ACC112 (cell line): ENCODE data around the gene CAMKMT.

Experiments used
- H2AFZ ChIP-seq: fragments of 200-600 bp; sonication (generic); one replicate; pipeline ENCODE4 v1.6.0; 2017; ENCODE audit warnings: antibody characterized with exemption, low read length; ENCODE audit not compliant: unreplicated experiment
- H3K27ac ChIP-seq: fragments of 200-600 bp; sonication (generic); 2 replicates; pipeline ENCODE4 v1.5.1; 2014; ENCODE audit warnings: low read depth, mild to moderate bottlenecking, antibody characterized with exemption, low read length, moderate library complexity
- H3K27me3 ChIP-seq: fragments of 200-600 bp; sonication (generic); 2 replicates; pipeline ENCODE4 v1.6.1; 2014; ENCODE audit warnings: mild to moderate bottlenecking, antibody characterized with exemption, low read length, moderate library complexity, mixed read lengths; ENCODE audit not compliant: insufficient read depth
- H3K36me3 ChIP-seq: fragments of 200-600 bp; sonication (generic); 2 replicates; pipeline ENCODE4 v1.6.1; 2016; ENCODE audit warnings: mild to moderate bottlenecking, antibody characterized with exemption, low read length, moderate library complexity, mixed read lengths; ENCODE audit not compliant: insufficient read depth
- H3K4me1 ChIP-seq: fragments of 200-600 bp; sonication (generic); one replicate; pipeline ENCODE4 v1.6.1; 2016; ENCODE audit warnings: low read length, mixed read lengths; ENCODE audit not compliant: insufficient read depth, unreplicated experiment, control insufficient read depth
- H3K4me3 ChIP-seq: fragments of 200-600 bp; sonication (generic); 2 replicates; pipeline ENCODE4 v1.5.1; 2014; ENCODE audit warnings: mild to moderate bottlenecking, low read depth, low read length
- H3K79me2 ChIP-seq: fragments of 200-600 bp; sonication (generic); one replicate; pipeline ENCODE4 v1.6.0; 2016; ENCODE audit warnings: low read length; ENCODE audit not compliant: control insufficient read depth, unreplicated experiment, insufficient read depth

The CAMKMT gene

GRCh38 chr2:44330801-44331200, 30.9 kb upstream of the CAMKMT start:
- H3K4me1 ChIP-seq = no peaks in the 10 kb centered on the region
- H3K27me3 ChIP-seq = no peaks in the 10 kb centered on the region
- H3K36me3 ChIP-seq = peaks cover 29% of the 10 kb centered on the region
- H3K79me2 ChIP-seq = peaks cover 4% of the 10 kb centered on the region
- no peak overlapping the region for H3K4me3 ChIP-seq
- no peak overlapping the region for H2AFZ ChIP-seq
- H3K27ac ChIP-seq = no peak overlapping the region

- Histone ChIP-seq H3K27ac (no peak overlapping the region), H3K27me3 (no peaks in the 10 kb centered on the region), H3K4me1 (no peaks in the 10 kb centered on the region), H3K36me3 (peaks cover 33% of the 10 kb centered on the region), H3K79me2 (peaks cover 4% of the 10 kb centered on the region), H2AFZ (no peak overlapping the region), H3K4me3 (no peak overlapping the region)
Observed at GRCh38 chr2:44333994-44334393, 27.8 kb upstream of the CAMKMT start.

- Histone ChIP-seq H3K27ac (no peak overlapping the region), H3K79me2 (peaks cover 4% of the 10 kb centered on the region), H3K36me3 (peaks cover 34% of the 10 kb centered on the region), H3K27me3 (no peaks in the 10 kb centered on the region), H2AFZ (no peak overlapping the region), H3K4me1 (no peaks in the 10 kb centered on the region), H3K4me3 (no peak overlapping the region)
Observed at GRCh38 chr2:44335806-44336538, 25.8 kb upstream of the CAMKMT start.

- Histone ChIP-seq H3K4me3 (no peak overlapping the region), H3K36me3 (peaks cover 19% of the 10 kb centered on the region), H3K27me3 (no peaks in the 10 kb centered on the region), H2AFZ (no peak overlapping the region), H3K4me1 (peaks cover 8% of the 10 kb centered on the region), H3K27ac (no peak overlapping the region), H3K79me2 (peaks cover 5% of the 10 kb centered on the region)
Observed at GRCh38 chr2:44342854-44343253, 18.9 kb upstream of the CAMKMT start.

GRCh38 chr2:44347526-44347925, 14.2 kb upstream of the CAMKMT start:
- Histone ChIP-seq H2AFZ (no peak overlapping the region), H3K36me3 (peaks cover 2% of the 10 kb centered on the region; the same call in 1 of the 2 replicates), H3K4me1 (peaks cover 43% of the 10 kb centered on the region), H3K27ac (no peak overlapping the region), H3K27me3 (no peaks in the 10 kb centered on the region), H3K4me3 (no peak overlapping the region), H3K79me2 (peaks cover 9% of the 10 kb centered on the region)

- Histone ChIP-seq H3K4me1 (peaks cover 43% of the 10 kb centered on the region), H3K27ac (0 out of 2 replicates have a peak overlapping the region, but pooled peaks have one; percentile 21), H2AFZ (peak overlapping the region; percentile 15), H3K79me2 (peaks cover 9% of the 10 kb centered on the region), H3K36me3 (no peaks in the 10 kb centered on the region; the same call in 1 of the 2 replicates), H3K27me3 (no peaks in the 10 kb centered on the region), H3K4me3 (peak overlapping the region; percentile 41)
Observed at GRCh38 chr2:44348400-44348799, 13.3 kb upstream of the CAMKMT start.

GRCh38 chr2:44349506-44349905, 12.2 kb upstream of the CAMKMT start:
- H3K79me2 ChIP-seq = peaks cover 9% of the 10 kb centered on the region
- H3K4me1 ChIP-seq = peaks cover 43% of the 10 kb centered on the region
- H3K27me3 ChIP-seq = no peaks in the 10 kb centered on the region
- no peak overlapping the region for H3K27ac ChIP-seq
- no peak overlapping the region for H3K4me3 ChIP-seq
- H3K36me3 ChIP-seq = no peaks in the 10 kb centered on the region; the same call in 1 of the 2 replicates
- H2AFZ ChIP-seq = no peak overlapping the region

GRCh38 chr2:44351088-44351487, 10.7 kb upstream of the CAMKMT start:
- no peak overlapping the region for H2AFZ ChIP-seq
- no peak overlapping the region for H3K4me3 ChIP-seq
- peaks cover 43% of the 10 kb centered on the region for H3K4me1 ChIP-seq
- H3K27me3 ChIP-seq = no peaks in the 10 kb centered on the region
- 0 out of 2 replicates have a peak, but pooled peaks cover 4% of the 10 kb centered on the region for H3K36me3 ChIP-seq
- H3K27ac ChIP-seq = peak overlapping the region; percentile 54
- H3K79me2 ChIP-seq = peaks cover 14% of the 10 kb centered on the region

- H3K4me1 ChIP-seq = peaks cover 43% of the 10 kb centered on the region
- no peaks in the 10 kb centered on the region for H3K27me3 ChIP-seq
- peaks cover 18% of the 10 kb centered on the region for H3K79me2 ChIP-seq
- H3K27ac ChIP-seq = peak overlapping the region; percentile 54
- H2AFZ ChIP-seq = no peak overlapping the region
- no peak overlapping the region for H3K4me3 ChIP-seq
- 0 out of 2 replicates have a peak, but pooled peaks cover 4% of the 10 kb centered on the region for H3K36me3 ChIP-seq
Observed at GRCh38 chr2:44351676-44352075, 10.1 kb upstream of the CAMKMT start.

- Histone ChIP-seq H3K79me2 (peaks cover 22% of the 10 kb centered on the region), H3K4me3 (no peak overlapping the region), H3K27ac (no peak overlapping the region)
Observed at GRCh38 chr2:44352510-44352909, 9.2 kb upstream of the CAMKMT start.

GRCh38 chr2:44354761-44355160, 7.0 kb upstream of the CAMKMT start:
- H3K79me2 ChIP-seq = peaks cover 24% of the 10 kb centered on the region
- H2AFZ ChIP-seq = no peak overlapping the region
- no peak overlapping the region for H3K4me3 ChIP-seq
- H3K27me3 ChIP-seq = no peaks in the 10 kb centered on the region
- H3K4me1 ChIP-seq = peaks cover 27% of the 10 kb centered on the region
- no peak overlapping the region for H3K27ac ChIP-seq
- 0 out of 2 replicates have a peak, but pooled peaks cover 4% of the 10 kb centered on the region for H3K36me3 ChIP-seq

More at GRCh38 chr2:44352510-44352909, 9.2 kb upstream of the CAMKMT start:
- H3K4me1 ChIP-seq = peaks cover 39% of the 10 kb centered on the region
- 0 out of 2 replicates have a peak, but pooled peaks cover 4% of the 10 kb centered on the region for H3K36me3 ChIP-seq
- no peak overlapping the region for H2AFZ ChIP-seq
- H3K27me3 ChIP-seq = no peaks in the 10 kb centered on the region
